GM21529 (cell line): ENCODE data around the gene CLK3.
A peak's percentile ranks its signal among the peaks of the same experiment; 100 is the strongest.
"Not testable (repeated sequence)": the region's sequence is repeated elsewhere in the genome, so short reads cannot be mapped to it uniquely, and the experiment has no call there.

ENCODE experiments used
- ATAC-seq: cut with Tn5 transposase; IDR thresholded peaks from one replicate; pipeline ENCODE4 v1.9.1; 2021; ENCODE audit not compliant: unreplicated experiment

CLK3 gene

DNA sequence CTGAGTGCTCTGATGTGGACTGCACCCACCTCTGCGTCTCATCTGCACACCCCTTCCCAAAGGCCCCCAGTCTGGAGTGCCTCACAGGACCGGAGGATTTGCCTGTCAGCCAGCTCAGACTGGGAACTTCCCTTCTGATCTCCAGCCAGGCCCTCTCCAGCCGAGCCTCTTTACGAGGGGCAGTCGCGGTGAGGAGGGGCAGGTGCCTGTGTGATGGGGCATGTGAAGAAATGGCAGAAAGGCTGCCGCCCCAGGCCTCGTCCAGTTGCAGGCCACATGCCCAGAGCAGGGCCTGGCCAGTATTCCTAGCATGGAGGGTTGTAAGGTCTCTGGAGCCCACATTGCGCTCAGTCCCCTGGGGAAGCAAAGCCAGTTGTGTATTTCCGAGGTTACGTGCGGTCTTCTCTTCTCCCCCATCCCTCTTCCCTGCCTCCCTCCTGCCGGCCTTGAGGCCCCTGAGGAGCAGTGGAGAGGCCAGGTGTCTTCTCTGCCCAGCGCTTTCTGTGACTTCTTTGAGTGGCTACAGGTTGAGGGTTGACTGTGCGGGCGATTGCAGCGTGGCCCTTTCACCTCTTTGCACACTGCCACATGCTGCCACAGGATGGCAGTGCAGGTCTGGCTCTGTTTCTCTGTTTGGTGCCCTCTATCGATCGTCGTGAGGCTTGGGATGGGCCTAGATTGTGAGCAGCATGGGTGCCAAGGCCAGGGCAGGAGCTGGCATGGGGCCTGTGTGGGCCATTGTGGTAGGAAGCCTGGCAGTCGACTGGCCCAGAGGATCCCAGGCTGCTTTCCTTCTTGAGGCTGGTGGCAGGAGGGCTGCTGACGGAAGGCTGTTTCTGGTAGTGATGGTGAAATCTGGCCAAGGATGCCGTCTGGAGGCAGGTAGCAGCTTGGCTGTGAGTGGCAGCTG, 5.3 kb downstream of the CLK3 start:
- ATAC-seq: peak; percentile 54

DNA sequence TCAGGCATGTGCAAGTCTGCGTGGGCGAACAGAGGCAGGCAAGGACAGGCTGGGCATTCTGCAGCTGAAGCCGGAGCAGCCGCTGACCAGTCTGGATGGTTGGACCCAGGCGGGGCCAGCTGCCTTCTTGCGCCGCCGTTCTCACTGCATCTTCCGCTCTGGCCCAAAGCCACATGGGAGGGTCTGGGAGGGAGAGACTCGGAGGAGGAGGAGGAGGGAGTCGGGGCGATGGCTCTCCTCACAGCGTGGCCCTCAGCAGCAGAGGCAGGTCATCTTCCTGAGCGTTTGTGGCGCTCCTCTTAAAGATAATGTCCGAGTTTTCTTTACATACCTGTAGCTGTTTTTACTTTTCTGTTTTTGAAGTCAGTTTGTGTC, 5.9 kb downstream of the CLK3 start:
- no peak for ATAC-seq

DNA sequence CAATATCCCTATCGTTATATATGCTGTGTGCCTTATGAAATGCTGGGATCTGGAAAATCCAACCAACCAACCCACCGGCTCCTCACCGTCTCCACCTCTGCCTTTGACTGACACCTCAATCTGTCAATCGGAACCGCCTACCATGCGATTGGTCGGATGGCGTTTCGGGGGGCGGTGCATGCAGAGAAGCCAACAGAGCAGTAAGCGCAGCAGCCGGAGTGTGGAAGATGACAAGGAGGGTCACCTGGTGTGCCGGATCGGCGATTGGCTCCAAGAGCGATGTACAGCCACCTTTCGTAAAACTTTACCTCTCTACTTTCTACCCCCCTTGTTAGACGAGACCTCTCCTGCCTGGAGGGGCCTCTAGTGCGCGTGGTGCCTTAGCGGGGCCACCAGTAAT, 6.3 kb downstream of the CLK3 start:
- no peak for ATAC-seq

DNA sequence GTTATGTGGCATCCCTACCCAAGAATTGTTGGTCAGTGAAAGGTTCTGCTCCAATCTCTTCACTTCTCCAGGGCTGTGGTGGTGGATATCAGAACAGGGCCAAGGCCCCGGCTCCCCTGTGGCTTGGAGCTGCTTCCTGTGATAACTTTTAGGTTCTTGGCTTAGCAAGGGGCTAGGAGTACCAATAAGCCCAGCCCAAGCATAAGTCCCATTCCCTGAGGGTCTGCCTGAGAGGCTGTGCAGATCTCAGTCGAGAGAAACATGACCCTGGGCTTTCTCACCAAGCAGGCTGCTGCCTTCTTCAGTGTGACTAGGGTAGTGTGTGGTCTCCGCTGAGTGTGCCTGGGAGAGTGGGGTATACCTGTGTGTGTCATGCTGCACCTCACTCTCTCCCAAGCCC, 7.1 kb downstream of the CLK3 start:
- no peak for ATAC-seq

DNA sequence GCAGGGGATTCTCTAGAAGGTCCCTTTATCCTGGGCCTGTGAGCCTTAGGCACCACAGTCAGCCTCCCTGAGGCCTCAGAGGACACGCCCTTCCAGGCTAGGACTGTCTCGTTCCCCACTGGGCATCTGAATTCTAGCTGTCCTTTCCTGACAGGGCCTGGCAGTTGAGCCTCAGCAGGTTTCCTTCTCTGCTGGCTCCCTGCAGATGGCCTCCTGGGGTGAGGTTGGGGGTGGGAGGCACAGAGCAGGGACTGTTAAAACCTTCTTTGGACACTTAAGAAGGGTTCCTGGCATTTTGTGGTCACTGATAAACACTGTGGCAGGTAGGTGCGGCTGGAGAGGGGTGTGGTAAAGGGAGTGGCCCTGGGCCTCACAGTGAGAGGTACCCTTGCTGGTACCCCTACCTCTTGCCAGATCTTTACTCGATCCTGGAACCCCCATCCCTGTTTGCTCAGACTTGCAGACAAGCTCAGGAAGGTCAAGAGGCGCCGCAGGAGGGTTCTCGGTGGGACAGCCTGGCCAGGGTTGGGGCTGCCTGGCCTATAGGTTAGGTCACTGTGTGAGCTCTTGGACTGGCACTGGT, 8.5 kb downstream of the CLK3 start:
- ATAC-seq: no peak

DNA sequence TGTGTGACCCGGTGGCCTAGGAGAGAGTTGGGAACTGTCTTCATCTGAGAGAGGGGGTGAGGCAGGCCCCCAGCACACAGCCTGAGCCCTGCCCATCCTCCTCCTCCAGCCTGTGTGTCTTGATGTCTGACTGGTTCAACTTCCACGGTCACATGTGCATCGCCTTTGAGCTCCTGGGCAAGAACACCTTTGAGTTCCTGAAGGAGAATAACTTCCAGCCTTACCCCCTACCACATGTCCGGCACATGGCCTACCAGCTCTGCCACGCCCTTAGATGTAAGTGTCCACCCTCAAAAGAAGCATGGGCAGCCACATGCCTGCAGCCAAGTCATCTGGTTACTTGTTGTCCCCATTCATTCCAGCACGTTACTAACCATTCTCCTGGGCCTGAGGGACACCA, 10.1 kb downstream of the CLK3 start:
- ATAC-seq: no peak

DNA sequence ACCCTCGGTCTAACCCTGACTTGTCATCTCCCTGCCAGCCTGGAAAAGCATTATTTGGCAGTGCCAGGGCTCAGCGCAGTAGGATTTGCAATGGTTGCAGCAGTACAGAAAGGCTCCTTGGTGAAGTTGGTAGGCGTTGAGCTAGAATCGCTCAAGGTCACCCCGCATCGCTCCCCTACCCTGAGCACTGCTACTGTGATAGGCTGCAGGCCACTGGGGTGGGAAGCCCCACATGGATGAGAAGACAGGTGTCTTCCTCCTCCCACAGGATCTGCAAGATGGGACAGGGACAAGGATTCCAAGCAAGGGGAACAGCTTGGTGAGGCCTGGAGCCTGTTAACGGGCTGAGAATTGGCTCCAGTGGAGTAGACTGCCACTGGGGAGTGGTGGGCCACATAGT, 10.7 kb downstream of the CLK3 start:
- no peak for ATAC-seq

DNA sequence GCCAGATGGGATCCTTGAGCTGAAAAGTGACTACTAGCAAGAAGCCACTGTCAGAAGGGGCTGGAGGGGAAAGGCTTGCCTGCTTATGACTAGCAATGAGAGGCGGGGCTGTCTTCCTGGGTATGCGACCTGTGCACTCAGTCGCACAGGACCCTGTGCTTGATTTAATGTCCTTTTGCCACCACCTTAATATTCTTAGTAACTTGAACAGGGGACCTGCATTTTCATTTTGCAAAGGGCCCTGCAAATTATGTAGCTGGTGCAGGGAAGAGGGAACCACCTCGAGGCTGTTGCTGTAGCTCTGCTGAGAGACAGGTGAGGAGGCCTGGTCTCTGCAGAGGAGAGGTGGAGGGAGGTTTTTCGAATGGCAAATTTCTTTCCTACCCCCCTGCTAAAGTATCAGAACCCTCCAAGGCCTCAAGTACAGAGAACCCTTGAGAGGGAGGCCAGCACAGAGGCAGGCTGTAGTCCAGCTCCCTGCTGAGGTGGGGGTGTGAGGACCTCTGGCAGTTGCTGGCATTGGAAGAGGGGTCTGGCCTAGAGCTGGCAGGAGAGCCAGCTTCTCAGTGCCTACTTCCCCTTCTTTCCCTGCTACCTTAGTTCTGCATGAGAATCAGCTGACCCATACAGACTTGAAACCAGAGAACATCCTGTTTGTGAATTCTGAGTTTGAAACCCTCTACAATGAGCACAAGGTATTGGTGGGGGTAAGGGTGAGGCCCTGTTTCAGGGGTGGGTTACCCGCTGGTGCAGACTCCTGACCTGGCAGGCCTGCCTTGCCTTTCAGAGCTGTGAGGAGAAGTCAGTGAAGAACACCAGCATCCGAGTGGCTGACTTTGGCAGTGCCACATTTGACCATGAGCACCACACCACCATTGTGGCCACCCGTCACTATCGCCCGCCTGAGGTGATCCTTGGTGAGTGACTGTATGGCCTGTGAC, 11.4 kb downstream of the CLK3 start:
- peak; percentile 53 for ATAC-seq

DNA sequence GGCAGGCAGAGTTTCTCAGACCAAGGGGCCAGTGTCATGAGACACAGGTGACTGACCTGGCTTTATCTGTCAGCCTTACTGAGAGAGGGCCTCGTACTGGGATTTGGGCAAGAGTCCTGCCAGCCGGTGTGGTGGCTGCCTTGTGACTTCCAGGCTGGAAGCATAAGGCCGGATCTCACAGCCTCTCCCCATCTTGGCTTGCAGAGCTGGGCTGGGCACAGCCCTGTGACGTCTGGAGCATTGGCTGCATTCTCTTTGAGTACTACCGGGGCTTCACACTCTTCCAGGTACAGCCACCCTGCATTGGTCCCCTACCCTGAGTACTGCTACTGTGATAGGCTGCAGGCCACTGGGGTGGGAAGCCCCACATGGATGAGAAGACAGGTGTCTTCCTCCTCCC, 12.1 kb downstream of the CLK3 start:
- no peak for ATAC-seq

DNA sequence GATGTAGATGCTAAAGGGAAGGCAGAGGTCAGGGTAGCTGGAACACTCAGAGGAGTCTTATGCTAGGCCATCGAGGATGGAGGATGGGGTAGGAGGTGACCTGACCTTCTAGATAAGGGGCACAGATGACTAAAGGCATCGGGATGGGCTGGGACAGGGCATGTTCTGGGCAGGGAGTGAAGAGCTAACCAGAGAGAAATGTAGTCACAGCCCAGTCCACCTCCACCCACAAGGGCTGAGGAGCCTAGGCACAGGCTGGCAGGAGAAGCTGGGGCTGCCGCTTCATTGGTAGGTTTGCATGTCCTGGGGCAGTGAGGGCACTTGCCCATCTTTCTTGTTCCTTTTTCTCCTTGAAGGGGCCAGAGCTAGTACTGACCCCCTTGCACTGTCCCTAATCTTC, 12.6 kb downstream of the CLK3 start:
- ATAC-seq: no peak

DNA sequence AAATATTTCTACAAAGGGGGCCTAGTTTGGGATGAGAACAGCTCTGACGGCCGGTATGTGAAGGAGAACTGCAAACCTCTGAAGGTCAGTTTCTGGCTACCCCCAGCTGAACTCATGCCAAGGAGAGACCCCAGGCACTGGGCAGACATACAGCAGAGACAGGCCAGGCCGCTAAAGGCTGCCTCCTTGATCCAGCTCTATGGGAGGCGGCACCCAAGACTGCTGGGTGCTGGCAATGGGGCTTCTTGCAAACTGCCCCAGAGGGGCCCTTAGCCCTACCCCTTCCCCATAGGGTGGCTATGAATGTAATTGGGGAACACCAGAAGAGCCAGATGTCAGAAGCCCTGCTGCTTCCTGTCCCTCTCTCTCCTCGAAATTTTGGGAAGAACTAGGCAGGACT, 13.3 kb downstream of the CLK3 start:
- no peak for ATAC-seq

DNA sequence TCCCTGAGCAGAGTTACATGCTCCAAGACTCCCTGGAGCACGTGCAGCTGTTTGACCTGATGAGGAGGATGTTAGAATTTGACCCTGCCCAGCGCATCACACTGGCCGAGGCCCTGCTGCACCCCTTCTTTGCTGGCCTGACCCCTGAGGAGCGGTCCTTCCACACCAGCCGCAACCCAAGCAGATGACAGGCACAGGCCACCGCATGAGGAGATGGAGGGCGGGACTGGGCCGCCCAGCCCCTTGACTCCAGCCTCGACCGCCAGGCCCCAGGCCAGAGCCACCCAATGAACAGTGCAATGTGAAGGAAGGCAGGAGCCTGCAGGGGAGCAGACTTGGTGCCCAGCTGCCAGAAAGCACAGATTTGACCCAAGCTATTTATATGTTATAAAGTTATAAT, 14.1 kb downstream of the CLK3 start:
- not testable (repeated sequence) for ATAC-seq

DNA sequence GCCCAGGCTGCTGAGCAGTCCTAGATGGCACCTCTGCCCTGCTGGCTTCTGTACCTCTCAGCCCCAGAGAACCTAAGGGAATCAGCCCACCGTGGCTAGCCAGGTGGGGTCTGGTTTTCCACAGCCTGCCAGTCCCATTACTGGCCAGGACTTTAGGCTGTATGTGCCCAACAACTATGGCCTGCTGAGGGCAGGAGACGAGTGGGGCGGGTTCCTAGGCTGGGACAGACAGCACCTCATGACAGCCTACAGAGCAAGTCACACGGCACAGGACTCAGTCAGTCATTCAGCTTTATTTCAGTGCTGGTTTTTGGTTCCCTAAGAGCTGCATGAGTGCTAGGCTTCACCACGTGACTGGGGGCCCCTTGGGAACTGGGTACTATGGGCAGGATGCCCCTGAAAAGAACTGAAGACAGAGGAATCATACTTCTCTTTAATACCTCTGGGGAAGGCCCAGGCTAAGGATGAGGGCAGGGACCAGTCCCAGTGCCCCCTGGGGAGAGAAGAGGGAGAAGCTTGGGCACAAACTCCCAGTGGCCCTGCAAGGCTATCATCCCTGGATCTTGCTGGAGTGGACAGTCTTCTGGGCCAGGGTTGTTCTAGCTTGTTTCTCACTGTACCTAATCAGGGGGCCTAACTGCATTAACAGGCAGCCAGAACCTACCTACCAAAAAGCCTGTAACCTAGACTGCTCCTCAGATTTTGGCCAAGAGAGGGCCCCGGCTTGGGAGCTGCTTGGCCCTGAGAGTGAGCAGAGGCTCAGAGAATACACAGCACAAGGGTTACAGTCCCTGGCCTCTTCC, 14.8 kb downstream of the CLK3 start:
- no peak for ATAC-seq

DNA sequence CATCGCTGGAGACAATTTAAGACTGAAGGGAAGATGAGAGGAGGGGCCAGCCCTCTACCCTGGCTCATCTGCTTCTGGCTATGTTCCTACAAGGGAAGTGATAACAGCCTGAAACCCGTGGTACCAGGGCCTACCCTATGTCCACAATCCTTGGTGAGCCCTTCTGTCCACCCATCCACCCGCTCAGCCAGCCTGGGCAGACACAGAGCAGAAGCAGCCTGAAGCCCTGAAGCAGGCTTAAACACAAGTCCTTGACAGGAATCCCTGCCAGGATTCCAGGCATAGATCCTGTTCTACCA, 15.4 kb downstream of the CLK3 start:
- no peak for ATAC-seq

DNA sequence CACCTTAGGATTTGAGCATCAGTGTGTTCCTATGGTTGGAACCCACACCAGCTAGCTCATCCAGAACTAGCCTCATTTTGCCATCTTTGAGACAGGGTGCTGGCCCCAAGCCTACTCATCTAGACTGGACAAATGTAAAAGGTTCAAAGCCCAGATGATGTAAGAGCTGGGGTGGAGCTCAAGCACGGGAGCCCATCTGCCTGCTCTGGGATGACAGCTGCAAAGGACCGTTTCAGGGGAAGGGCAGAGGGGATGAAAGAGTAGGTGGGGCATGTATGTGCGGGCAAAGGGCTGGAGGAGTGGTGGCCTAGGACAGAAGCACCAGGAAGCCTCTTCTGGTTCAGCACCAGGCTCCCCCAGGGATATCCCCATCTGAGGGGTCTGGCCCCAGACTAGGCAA, 15.8 kb downstream of the CLK3 start:
- no peak for ATAC-seq

DNA sequence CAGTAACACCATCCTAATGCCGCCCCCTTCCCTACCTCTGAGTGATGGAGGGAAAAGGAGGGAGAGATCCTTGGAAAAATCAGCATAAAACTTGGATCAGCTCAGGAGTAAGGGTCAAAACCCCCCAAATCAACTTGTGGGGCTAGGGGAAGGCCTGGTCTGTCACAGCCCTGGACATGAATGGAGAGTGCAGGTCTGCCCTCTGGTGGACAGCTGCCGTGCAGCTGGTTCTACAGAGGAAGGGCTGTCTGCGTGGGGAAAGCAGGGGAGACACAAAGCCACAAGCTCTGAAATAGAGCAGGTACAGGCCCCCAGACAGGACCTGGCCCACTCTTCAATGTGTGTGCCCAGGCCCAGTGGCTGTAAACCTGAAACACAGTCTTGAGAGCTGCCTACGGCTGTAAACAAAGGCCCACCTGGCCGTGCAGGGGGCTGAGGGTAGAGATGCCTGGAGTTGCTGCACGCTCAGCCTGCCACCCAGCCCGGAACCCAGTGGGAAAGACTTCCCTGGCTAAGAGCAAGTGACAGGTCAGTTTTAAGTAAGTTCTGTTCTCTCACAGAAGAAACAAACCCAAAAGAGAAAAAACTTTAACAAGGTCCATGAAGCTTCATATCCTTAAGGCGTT, 16.4 kb downstream of the CLK3 start:
- ATAC-seq: no peak

DNA sequence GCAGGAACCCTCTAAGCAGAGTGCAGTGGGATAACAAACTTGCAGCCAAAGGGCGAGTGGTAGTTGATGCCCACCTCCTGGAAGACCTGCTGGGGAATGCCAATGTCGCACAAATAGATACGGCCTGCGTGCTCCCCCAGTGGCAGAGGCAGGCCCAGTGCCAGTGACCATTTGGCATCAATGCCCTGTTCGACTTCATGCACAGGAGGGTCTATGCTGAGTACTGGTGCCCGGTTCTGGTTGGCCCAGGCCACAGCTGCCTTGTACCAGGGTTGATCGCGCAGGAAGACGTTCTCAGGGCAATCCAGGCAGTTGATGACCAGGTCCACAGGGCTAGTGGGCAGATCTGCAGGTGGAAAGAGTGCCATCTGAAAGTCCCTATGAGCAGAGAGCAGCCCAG, 17.0 kb downstream of the CLK3 start:
- no peak for ATAC-seq

DNA sequence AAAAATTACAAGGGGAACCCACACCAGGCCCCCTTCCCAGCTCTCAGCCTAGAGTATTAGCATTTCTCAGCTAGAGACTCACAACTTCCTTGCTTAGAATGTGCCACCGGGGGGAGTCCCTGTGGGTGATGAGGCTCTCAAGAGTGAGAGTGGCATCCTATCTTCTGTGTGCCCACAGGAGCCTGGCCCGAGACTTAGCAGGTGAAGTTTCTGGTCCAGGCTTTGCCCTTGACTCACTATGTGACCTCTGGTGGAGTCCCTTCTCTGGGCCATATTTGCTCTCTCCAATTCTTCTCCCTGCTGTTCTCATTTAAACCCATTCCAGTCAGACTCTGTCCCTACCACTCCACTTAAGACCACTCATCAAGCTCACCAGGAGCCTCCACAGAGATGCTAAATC, 18.1 kb downstream of the CLK3 start:
- no peak for ATAC-seq

DNA sequence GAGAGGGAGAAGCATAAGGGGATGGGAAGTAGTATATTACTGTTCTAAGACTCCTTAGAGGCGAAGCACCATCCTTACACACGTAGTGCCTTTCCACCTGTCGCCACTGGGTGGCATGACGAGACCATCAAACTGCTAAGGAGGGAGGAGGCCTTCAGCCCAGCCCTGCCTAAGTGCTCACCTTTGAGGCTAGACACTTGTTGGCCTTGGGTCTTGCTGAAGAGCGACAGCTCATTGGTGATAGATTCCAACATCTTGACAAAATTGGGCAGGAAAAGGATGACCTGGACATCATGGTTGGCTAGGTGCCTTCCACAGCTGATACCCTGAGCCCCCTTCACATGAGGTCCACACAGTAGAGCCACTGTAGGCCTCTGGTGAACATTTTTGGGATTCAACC, 19.6 kb downstream of the CLK3 start:
- no peak for ATAC-seq

DNA sequence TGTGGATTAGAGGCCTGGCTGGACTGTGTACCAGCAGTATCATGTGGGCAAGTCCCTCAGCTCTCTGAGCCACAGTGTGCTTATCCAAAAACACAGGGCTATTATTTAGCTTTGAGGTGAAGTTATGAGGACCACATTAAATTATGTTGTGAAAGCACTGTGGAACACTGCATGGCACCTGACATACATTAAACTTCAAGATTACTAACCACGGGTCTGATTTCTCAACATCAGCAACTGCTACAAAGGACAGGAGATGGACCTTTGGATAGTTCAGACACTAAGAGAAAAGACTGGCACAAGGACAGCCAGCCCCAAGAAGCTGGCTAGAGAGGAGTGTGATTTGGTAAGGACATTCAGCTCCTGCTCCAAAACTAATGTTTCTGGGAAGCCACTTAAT, 21.3 kb downstream of the CLK3 start:
- no peak for ATAC-seq

DNA sequence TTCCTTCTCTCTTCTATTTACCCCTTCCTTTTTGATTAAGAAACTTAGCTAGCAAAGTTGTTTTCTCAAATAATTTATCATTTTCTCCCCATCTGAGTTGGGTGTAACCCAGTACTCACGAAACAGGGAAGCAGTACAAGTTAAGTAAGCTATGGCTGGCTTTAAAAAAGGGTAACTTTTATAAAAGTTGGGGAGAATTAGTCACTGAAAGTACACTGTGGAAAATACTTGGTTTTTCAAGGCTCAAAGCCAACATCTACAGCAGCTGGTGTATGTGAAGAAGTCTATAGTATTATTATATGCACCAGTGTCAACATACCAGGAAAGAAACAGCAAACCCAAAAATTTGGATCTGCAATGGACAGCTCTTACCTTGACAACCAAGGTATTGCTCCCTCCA, 25.5 kb downstream of the CLK3 start:
- no peak for ATAC-seq
